Choroid plexus epithelial cell (primary cell): ENCODE measurements around the gene JRKL.

Experiments used
- DNase-seq: peaks from one replicate; pipeline ENCODE4 v3.0.0-alpha.2; 2010; ENCODE audit warnings: low read depth
- H3K4me3 ChIP-seq: 2 replicates; pipeline ENCODE4 v1.5.1; 2011; ENCODE audit warnings: low read depth, mild to moderate bottlenecking, control low read depth, low read length, moderate library complexity
- CTCF ChIP-seq: conservative IDR thresholded peaks from 2 replicates; pipeline ENCODE4 v1.5.1; 2011; ENCODE audit warnings: low read depth, mild to moderate bottlenecking, control low read depth, inconsistent platforms, low read length, moderate library complexity

Gene JRKL

DNA sequence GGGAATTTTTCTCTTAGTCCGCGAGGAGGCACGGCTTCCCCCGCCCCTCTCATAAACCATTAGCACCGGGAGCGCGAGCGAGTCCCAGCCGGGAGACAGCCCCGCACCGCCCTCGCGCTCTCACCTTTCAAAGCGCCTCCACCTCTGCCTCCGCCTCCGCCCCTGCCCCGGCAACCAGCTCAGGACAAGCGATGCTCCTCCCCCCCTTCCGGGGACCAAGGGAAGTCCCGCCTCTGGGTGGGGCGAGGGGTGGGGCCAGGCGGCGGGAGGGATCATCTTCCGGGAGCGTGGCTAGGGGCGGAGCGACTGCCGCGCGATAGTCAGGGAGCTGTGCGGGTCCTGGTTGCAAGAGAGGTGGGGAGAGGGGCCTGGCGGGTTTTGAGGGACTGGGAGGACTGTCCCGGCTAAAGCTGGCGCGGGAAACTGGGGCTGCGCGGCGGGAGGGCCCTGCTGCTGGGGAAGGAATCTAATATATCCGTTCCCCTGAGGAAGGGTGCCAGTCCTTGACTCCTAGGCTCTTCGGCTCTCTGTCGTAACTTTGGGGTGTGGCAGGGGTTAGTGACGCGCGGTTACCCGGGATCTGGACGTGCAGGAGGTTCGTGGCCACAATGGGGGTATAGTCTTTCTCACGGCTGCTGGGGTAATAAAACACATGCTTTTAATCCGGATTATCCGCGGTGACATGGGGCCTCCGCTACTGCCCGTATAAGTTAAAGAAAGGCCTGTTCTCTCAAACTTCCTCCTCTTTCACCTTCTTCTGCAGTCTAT lies at the start of gene JRKL, which contains the start of gene CCDC82:
Gene JRKL, plus strand, starts transcription at position 294 of the 768 bp plus-strand sequence. CDS start 637 bp downstream, outside the sequence.
Gene CCDC82, minus strand, starts transcription at position 193 of the 768 bp plus-strand sequence. CDS start 5,165 bp downstream, outside the sequence.
- no peak for TF ChIP-seq CTCF
- H3K4me3 ChIP-seq: peak within 1 kb of the TSS; percentile 83
- peak; percentile 97 for DNase-seq

DNA sequence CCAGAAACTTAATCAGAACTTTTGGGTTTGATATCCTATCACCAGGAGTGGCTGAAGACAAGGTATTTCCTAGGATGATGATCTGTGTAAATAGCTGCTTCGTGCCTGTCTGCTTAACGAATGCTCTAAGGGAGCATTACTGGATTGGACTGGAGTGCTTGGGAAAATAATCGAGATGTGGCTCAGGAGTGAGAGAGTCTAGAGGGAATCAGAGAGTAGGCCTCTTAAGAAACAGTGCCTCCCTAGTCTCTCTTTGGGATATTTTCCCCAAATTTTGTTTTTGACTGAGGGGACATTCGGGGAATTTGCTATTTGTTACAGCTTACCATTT lies 49.3 kb upstream of the JRKL start:
- DNase-seq: no peak
- TF ChIP-seq CTCF: no peak
- H3K4me3 ChIP-seq: peak overlapping the region; percentile 83

GRCh38 chr11:96341211-96342013 lies 48.4 kb upstream of the JRKL start:
- DNase-seq: peak; percentile 71
- peak overlapping the region; percentile 83 for H3K4me3 ChIP-seq
- peak; percentile 63 for TF ChIP-seq CTCF

- TF ChIP-seq CTCF: no peak
- DNase-seq: peak; percentile 62
- H3K4me3 ChIP-seq: peak overlapping the region; percentile 83
These were observed 47.5 kb upstream of the JRKL start for GRCh38 chr11:96342014-96342960.

- peak; percentile 89 for TF ChIP-seq CTCF
- peak; percentile 97 for DNase-seq
- H3K4me3 ChIP-seq: peak within 1 kb of the TSS; percentile 83
These were observed 46.7 kb upstream of the JRKL start, which contains the start of gene MAML2 for GRCh38 chr11:96342961-96343711. Gene MAML2, minus strand, starts transcription at chr11:96343195. Its CDS starts 1,300 bp downstream, at chr11:96341895.

DNA sequence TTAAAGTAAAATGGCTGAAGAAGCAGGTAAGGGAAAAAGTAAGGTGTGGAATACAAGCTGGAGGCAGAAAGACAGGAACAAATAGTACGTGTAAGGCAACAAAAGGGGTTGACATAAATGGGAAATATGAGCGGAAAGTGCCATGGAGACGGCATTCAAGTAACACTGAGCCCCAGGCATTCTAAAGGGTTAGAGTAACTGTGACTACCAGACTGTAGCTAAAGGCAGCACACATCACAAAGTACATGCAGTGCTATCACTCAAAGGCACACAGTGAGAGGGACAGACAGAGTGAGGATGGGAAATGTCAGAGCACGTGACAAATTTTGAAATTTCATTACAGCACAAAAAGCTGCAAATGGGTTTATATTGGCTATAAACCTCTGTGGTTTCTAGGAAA lies 33.0 kb upstream of the JRKL start:
- no peak for TF ChIP-seq CTCF
- no peak for DNase-seq

More for the DNA sequence above, 33.0 kb upstream of the JRKL start:
- no peak overlapping the region for H3K4me3 ChIP-seq
